ENCODE results near the gene FLT3LG. TPM values are rescaled to one million over a fixed set of nuclear protein-coding genes. Genes with fewer than 3 reads are reported as not detected.

FLT3LG gene
- polyA plus RNA-seq, 3 donors: 2.6 to 3.2 (median 2.7) TPM

DNA sequence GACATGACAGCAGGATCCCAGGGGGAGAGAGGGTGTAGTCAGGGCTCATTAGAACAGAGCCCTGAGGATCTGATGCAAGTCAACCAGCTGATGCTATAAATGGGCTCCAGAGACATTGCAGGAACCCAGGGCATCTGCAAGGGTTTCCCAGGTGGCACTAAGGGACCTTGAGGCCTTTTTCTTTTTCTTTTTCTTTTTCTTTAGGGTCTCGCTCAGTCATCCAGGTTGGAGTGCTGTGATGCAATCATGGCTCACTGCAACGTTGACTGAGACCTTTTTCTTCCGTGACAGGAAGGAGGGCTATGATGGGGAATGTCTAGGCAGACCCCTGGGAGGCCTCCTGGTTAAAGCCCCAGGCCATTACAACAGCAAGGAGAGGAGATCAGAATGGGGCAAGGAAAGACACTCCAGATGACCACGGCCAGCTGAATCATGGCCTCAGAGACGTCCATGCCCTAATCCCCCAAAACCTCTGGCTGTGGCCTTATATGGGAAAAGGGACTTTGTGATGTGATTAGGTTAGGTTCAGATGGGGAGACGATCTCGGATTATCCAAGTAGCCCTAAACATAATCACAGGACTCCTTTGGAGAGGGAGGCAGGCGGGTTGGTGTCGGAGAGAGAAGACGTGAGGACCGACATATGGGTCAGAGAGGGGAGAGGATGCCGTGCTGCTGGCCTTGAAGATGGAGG lies 33.9 kb downstream of the FLT3LG start:
- no peak for DNase-seq (ENCODE audit: low read depth in 3 of 3, low spot score in 2 of 3)

DNA sequence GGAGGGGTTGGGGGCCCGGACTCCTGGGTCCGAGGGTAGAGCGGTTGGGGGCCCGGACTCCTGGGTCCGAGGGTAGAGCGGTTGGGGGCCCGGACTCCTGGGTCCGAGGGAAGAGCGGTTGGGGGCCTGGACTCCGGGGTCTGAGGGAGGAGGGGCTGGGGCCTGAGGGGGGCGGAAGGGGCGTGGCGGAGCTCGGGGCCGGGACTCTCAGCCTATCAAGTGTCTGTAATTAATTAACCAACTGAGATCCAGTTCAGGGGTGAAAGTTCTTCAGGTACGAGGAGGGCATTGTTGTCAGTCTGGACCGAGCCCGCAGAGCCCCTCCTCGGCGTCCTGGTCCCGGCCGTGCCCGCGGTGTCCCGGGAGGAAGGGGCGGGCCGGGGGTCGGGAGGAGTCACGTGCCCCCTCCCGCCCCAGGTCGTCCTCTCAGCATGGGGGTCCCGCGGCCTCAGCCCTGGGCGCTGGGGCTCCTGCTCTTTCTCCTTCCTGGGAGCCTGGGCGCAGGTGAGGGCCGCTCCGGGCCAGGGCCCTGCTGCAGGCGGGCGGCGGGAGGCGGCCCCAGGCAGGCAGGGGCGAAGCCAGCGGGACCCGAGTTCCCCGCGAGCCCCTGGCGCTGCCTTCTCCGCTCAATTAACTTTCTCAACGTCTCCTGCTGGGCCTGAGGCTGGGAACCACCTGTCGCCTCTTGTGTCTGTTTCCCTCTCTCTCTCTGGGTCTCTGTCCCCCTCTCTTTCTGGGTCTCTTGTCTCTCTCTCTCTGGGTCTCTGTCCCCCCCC lies 39.1 kb downstream of the FLT3LG start:
- peak in 1 of 3 donors; percentile 63 for DNase-seq (ENCODE audit: low read depth in 3 of 3, low spot score in 2 of 3)

DNA sequence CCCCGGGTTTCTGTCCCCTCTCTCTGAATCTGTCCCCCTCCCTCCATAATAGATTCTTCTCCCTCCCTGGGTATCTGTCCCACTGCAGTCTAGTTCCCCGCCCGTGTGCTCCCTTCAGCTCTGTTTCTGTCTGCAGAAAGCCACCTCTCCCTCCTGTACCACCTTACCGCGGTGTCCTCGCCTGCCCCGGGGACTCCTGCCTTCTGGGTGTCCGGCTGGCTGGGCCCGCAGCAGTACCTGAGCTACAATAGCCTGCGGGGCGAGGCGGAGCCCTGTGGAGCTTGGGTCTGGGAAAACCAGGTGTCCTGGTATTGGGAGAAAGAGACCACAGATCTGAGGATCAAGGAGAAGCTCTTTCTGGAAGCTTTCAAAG lies 39.7 kb downstream of the FLT3LG start:
- no peak for DNase-seq (ENCODE audit: low read depth in 3 of 3, low spot score in 2 of 3)

DNA sequence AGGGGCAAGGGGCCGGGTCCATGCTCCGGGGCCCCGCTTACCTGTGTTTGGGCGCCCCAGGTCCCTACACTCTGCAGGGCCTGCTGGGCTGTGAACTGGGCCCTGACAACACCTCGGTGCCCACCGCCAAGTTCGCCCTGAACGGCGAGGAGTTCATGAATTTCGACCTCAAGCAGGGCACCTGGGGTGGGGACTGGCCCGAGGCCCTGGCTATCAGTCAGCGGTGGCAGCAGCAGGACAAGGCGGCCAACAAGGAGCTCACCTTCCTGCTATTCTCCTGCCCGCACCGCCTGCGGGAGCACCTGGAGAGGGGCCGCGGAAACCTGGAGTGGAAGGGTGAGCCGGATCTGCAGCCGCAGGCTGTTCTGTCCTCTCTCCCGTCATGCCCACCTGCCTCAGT lies 40.1 kb downstream of the FLT3LG start:
- no peak for DNase-seq (ENCODE audit: low read depth in 3 of 3, low spot score in 2 of 3)

DNA sequence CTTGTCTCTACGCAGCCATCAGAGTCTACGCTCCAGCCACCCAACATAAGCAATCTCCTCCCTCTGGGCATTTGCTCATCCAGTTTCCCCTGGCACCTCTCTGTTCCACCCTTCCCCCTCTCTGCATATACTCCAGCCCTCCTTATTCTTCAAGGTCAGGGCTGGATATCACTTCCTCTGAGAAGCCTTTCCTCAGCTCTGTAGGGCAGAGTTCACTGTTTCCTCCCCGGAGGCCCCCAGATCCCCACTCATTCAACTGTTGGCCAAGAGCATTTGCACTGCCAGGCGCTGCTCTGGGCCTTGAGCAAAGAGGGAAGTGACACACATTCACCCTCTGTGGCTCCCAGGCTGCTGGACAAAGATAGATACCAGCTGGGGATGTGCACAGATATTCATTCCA lies 41.8 kb downstream of the FLT3LG start:
- no peak for DNase-seq (ENCODE audit: low read depth in 3 of 3, low spot score in 2 of 3)

DNA sequence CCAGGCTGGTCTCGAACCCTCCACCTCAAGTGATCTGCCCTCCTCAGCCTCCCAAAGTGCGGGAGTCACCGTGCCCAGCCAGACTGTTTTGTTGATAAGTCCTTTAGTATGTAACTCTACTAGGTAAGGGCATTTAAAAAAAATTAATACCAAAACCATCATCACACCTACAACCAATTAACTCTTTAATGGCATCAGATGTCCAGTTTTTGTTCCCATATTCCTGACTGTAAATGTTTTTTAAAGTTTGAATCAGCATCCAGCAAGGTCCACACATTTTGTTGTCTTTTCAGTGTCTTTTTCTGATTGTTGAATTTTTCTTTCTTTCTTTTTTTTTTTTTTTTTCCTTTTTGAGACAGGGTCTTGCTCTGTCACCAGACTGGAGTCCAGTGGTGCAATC lies 44.0 kb downstream of the FLT3LG start:
- no peak for DNase-seq (ENCODE audit: low read depth in 3 of 3, low spot score in 2 of 3)

DNA sequence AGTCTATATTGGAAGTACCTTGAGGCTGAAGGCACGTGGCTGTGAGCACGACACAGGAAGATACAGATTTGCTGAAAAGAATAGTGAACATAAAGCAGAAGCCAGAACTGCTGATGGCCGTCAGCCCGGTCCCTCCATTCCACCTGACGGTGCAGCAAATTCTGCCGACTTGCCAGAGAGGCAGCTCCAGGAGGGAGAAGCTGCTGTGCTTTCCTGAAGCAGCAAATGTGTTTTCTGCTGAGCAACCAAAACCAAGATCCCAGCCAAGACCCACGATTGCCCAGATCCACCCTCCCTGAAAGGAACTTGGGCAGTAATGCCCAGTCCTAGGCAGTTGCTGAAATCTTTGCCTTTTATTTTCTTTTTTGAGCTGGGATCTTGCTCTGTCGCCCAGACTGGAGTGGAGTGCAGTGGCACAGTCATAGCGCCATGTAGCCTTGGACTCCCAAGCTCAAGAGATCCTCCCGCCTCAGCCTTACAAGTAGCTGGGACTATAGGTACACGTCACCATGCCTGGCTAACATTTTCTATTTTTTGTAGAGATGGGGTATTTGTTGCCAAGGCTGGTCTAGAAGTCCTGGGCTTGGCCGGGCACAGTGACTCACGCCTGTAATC lies 46.8 kb downstream of the FLT3LG start:
- DNase-seq (ENCODE audit: low read depth in 3 of 3, low spot score in 2 of 3): no peak

DNA sequence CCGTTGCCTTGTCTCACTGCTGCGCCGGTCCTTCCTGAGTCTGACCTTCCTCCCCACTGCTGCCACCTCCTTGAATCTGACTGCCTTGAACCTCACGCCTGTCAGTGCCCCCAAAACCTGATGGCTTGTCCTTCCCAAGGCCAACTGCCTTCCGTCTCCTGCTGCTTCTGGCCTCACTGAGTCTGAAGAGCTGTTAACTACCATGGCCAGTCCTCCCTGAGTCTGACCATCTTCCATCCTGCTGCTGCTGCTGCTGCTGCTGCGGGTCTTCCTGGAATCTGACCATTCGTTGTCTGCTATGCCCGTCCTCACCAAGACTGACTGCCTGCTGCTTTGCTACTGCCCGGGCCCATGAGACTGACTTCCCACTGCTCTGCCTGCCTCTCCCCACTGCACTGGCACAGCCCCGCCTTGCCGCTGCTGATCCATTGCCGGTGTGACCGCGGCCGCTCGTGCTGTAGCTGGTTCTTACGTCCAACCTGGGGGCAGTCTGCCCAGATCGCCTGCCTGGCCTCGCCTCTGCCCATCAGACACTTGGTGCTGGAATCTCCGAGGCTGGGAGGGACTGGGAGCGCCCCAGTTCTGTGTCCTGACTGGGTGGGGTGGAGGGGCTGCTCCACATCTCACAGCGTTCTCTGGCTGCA lies 50.9 kb downstream of the FLT3LG start:
- no peak for DNase-seq (ENCODE audit: low read depth in 3 of 3, low spot score in 2 of 3)

DNA sequence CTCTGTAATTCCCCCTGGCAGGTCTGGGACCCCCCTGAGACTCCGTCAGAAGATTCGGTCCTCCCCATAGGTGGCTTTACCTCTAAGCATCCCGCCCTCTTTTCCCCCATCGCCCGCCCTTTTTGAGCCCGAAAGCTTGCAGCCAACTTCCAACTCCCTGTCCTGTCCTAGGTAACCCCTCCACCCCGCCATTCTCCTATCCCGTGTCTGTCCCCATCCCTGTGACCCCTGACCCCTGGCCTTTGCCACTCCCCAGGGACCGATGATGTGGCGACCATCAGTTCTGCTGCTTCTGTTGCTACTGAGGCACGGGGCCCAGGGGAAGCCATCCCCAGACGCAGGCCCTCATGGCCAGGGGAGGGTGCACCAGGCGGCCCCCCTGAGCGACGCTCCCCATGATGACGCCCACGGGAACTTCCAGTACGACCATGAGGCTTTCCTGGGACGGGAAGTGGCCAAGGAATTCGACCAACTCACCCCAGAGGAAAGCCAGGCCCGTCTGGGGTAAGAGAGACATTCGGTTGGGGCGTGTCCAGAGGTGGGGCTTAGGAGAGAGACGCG lies 54.3 kb downstream of the FLT3LG start:
- no peak for DNase-seq (ENCODE audit: low read depth in 3 of 3, low spot score in 2 of 3)

DNA sequence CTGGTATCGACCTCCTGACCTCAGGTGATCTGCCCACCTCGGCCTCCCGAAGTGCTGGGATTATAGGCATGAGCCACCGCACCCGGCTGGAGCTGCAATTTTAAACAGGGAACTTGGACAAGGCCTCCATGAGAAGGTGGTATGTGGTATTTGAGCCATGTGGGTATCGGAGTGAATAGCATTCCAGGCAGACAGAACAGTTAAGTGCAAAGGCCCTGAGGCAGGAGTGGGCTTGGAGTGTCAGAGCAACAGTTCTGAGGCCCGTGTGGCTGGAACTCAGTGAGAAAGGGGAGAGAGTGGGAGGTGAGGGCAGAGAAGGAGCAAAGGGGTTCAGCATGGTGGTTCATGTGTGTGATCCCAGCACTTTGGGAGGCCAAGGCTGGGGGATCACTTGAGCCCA lies 56.7 kb downstream of the FLT3LG start:
- no peak for DNase-seq (ENCODE audit: low read depth in 3 of 3, low spot score in 2 of 3)

DNA sequence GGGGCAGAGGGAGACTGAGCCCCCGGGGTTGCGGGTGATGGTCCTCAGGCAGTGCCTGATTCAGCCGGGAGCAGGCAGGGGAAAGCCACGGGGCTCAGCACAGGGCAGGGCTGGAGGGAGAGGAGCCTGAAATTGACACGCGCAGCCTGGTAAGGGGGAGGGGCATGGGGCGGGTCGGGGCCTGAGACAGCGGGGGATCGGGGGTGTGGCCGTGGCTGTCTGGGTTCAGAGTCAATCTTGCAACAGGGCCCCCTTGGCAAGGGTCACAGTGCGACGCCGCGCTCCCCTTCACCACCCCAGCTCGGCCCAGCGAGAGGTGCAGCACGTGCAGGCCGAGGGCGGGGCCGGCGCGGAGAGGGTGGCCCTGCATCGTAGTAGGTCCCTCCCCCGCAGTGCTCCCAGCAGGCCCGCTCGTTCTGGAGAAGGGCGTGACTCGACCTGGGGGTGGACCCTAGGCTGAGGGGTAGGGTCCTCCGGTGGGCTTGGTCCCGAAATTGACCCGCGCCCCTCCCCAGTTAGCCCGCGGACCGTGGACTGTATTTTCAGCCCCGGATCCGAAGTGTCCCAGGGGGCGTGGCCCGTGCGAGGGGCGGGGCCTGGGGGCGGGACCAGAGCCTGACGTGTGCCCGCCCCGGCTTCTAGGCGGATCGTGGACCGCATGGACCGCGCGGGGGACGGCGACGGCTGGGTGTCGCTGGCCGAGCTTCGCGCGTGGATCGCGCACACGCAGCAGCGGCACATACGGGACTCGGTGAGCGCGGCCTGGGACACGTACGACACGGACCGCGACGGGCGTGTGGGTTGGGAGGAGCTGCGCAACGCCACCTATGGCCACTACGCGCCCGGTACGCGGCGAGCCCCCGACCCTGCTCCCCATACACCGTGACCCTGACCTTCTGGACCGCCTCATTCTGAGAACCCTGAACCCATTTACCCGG lies 59.8 kb downstream of the FLT3LG start:
- peak in 2 of 3 donors; percentile 54 to 63 for DNase-seq (ENCODE audit: low read depth in 3 of 3, low spot score in 2 of 3)

DNA sequence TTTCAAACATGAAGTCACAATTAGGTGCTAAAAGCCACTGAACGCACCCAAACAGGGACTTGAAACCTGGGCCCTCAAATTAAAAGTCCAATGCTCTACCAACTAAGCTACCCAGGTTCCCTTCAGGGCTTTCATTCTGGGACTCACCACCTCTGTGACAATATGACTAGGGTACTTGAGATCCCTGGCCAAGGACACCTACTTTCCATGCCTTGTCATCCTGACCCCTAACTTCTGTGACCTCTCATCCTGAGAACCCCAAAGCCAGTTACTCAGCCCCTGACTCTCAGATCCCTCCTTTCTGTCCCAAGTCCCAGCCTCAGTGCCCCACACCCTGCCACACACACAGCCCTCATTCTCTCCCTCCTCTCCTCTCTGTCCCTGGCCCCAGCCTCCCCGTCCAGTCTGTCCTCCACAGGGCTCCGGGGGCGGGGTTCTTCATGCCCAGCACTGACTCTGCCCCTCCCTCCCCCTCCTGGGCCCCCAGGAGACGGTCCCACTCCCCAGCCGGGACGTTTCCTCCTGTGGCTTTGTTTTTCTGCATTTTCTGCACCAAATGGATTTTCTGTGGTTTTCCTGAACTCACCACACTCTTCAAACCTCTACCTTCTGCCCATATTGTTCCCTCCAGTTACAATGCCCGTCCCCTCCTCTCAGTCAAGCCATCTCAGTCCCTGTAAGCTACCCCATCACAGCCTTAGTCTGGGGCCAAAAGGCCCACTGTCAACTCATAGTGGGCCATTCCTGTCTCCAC lies 60.8 kb downstream of the FLT3LG start:
- DNase-seq (ENCODE audit: low read depth in 3 of 3, low spot score in 2 of 3): no peak

Other genes starting within 250 kb of the FLT3LG start
- gene SLC6A16, start 149.0 kb upstream of the FLT3LG start, polyA plus RNA-seq (ENCODE audit: insufficient read length in 3 of 3): 1 to 10 TPM; 2.4 to 2.6 (median 2.6) TPM
- gene CD37, start 138.8 kb upstream of the FLT3LG start, polyA plus RNA-seq (ENCODE audit: insufficient read length in 3 of 3): 10 to 100 TPM; 32.7 to 37.7 (median 36.9) TPM
- 10 to 100 TPM; 86.1 to 89.1 (median 86.1) TPM for gene TEAD2, start 111.8 kb upstream of the FLT3LG start, polyA plus RNA-seq (ENCODE audit: insufficient read length in 3 of 3)
- 1 to 10 TPM; 4.5 to 5.3 (median 4.7) TPM for gene DKKL1, start 110.3 kb upstream of the FLT3LG start, polyA plus RNA-seq (ENCODE audit: insufficient read length in 3 of 3)
- gene KASH5, start 86.0 kb upstream of the FLT3LG start, polyA plus RNA-seq (ENCODE audit: insufficient read length in 3 of 3): under 1 TPM; 0.14 to 0.45 (median 0.18) TPM
- not detected for gene PTH2, start 50.8 kb upstream of the FLT3LG start, polyA plus RNA-seq (ENCODE audit: insufficient read length in 3 of 3)
- not detected for gene GFY, start 48.8 kb upstream of the FLT3LG start, polyA plus RNA-seq (ENCODE audit: insufficient read length in 3 of 3)
- gene SLC17A7, start 32.7 kb upstream of the FLT3LG start, polyA plus RNA-seq (ENCODE audit: insufficient read length in 3 of 3): under 1 TPM; 0.25 to 0.33 (median 0.31) TPM
- 10 to 100 TPM; 81.1 to 84.9 (median 84.7) TPM for gene PIH1D1, start 22.4 kb upstream of the FLT3LG start, polyA plus RNA-seq (ENCODE audit: insufficient read length in 3 of 3)
- 10 to 100 TPM; 14.5 to 15.0 (median 14.8) TPM for gene ALDH16A1, start 21.0 kb upstream of the FLT3LG start, polyA plus RNA-seq (ENCODE audit: insufficient read length in 3 of 3)
- gene RPL13A, start 13.4 kb downstream of the FLT3LG start, polyA plus RNA-seq (ENCODE audit: insufficient read length in 3 of 3): 1,000 to 10,000 TPM; 2,089 to 2,580 (median 2,270) TPM
- 1,000 to 10,000 TPM; 2,847 to 3,056 (median 2,982) TPM for gene RPS11, start 22.2 kb downstream of the FLT3LG start, polyA plus RNA-seq (ENCODE audit: insufficient read length in 3 of 3)
- gene FCGRT, start 38.4 kb downstream of the FLT3LG start, polyA plus RNA-seq (ENCODE audit: insufficient read length in 3 of 3): 100 to 1,000 TPM; 219 to 252 (median 230) TPM
- gene RCN3, start 53.8 kb downstream of the FLT3LG start, polyA plus RNA-seq (ENCODE audit: insufficient read length in 3 of 3): 10 to 100 TPM; 10.0 to 10.9 (median 10.2) TPM
- gene NOSIP, start 106.3 kb downstream of the FLT3LG start, polyA plus RNA-seq (ENCODE audit: insufficient read length in 3 of 3): 10 to 100 TPM; 61.2 to 69.1 (median 64.3) TPM
- gene PRRG2, start 107.1 kb downstream of the FLT3LG start, polyA plus RNA-seq (ENCODE audit: insufficient read length in 3 of 3): 1 to 10 TPM; 7.1 to 8.5 (median 7.1) TPM
- 10 to 100 TPM; 13.6 to 16.3 (median 15.1) TPM for gene PRR12, start 117.0 kb downstream of the FLT3LG start, polyA plus RNA-seq (ENCODE audit: insufficient read length in 3 of 3)
- gene RRAS, start 165.9 kb downstream of the FLT3LG start, polyA plus RNA-seq (ENCODE audit: insufficient read length in 3 of 3): 10 to 100 TPM; 19.8 to 23.1 (median 21.3) TPM
- 10 to 100 TPM; 24.3 to 31.6 (median 25.6) TPM for gene SCAF1, start 168.0 kb downstream of the FLT3LG start, polyA plus RNA-seq (ENCODE audit: insufficient read length in 3 of 3)
- 10 to 100 TPM; 37.6 to 41.5 (median 39.3) TPM for gene IRF3, start 191.6 kb downstream of the FLT3LG start, polyA plus RNA-seq (ENCODE audit: insufficient read length in 3 of 3)
- gene BCL2L12, start 191.7 kb downstream of the FLT3LG start, polyA plus RNA-seq (ENCODE audit: insufficient read length in 3 of 3): 10 to 100 TPM; 16.4 to 21.9 (median 19.4) TPM
- 100 to 1,000 TPM; 205 to 221 (median 219) TPM for gene PRMT1, start 203.1 kb downstream of the FLT3LG start, polyA plus RNA-seq (ENCODE audit: insufficient read length in 3 of 3)
- gene ADM5, start 215.4 kb downstream of the FLT3LG start, polyA plus RNA-seq (ENCODE audit: insufficient read length in 3 of 3): under 1 TPM; 0.64 to 0.67 (median 0.64) TPM
- 10 to 100 TPM in 1 of 3 donors, 1 to 10 TPM in 2; 8.0 to 10.9 (median 9.0) TPM for gene CPT1C, start 216.9 kb downstream of the FLT3LG start, polyA plus RNA-seq (ENCODE audit: insufficient read length in 3 of 3)